Spleen (tissue), 11 donors: ENCODE results near the gene PRRG2. TPM values are rescaled to one million over a fixed set of nuclear protein-coding genes. Genes with fewer than 3 reads are reported as not detected.

Experiments
- DNase-seq: peaks from one replicate; pipeline ENCODE4 v3.0.0-alpha.2; 2020
- H3K27ac ChIP-seq, 8 donors: fragments of 200-600 bp; sonication (generic) in 7 of 8; 1 replicate in 4 of 8; 2 replicates in 4 of 8; pipeline versions ENCODE4 v1.5.0 to v1.8.0; 2016 to 2021; ENCODE audit warnings: inconsistent platforms in 4 of 8, mild to moderate bottlenecking in 4 of 8, moderate library complexity in 1 of 8
- H3K27me3 ChIP-seq, 7 donors: fragments of 200-600 bp; sonication (generic) in 6 of 7; replicated peaks in 1 of 7; 1 replicate in 4 of 7; 2 replicates in 3 of 7; pipeline versions ENCODE4 v1.5.0 to v1.8.0; 2016 to 2021; ENCODE audit warnings: inconsistent platforms in 3 of 7, mild to moderate bottlenecking in 1 of 7
- H3K36me3 ChIP-seq, 6 donors: fragments of 200-600 bp; sonication (generic) in 5 of 6; 1 replicate in 4 of 6; 2 replicates in 2 of 6; pipeline versions ENCODE4 v1.5.0 to v1.8.0; 2016 to 2021; ENCODE audit warnings: inconsistent platforms in 2 of 6
- H3K4me1 ChIP-seq, 6 donors: fragments of 200-600 bp; sonication (generic) in 5 of 6; 1 replicate in 3 of 6; 2 replicates in 3 of 6; pipeline versions ENCODE4 v1.5.0 to v1.8.0; 2016 to 2021; ENCODE audit warnings: inconsistent platforms in 3 of 6
- H3K4me3 ChIP-seq, 8 donors: fragments of 200-600 bp; sonication (generic) in 7 of 8; 1 replicate in 4 of 8; 2 replicates in 4 of 8; pipeline versions ENCODE4 v1.5.0 to v1.8.0; 2016 to 2021; ENCODE audit warnings: inconsistent platforms in 4 of 8, mild to moderate bottlenecking in 4 of 8, moderate library complexity in 2 of 8
- H3K9me3 ChIP-seq, 8 donors: fragments of 200-600 bp; sonication (generic) in 7 of 8; 1 replicate in 4 of 8; 2 replicates in 4 of 8; pipeline versions ENCODE4 v1.5.0 to v1.8.0; 2016 to 2021; ENCODE audit warnings: inconsistent platforms in 4 of 8
- POLR2A ChIP-seq, 3 donors: fragments of 450-650 bp; IDR thresholded peaks; one replicate each; pipeline ENCODE4 v1.5.1; 2017; ENCODE audit warnings: antibody characterized with exemption in 3 of 3, mild to moderate bottlenecking in 1 of 3
- POLR2AphosphoS5 ChIP-seq, 3 donors: sonication (generic); formaldehyde crosslinking; IDR thresholded peaks; one replicate each; pipeline ENCODE4 v1.5.1; 2017; ENCODE audit warnings: antibody characterized with exemption in 3 of 3
- WGBS, 5 donors: extraction: QIAGEN DNeasy Blood & Tissue Kit in 3 of 5; methylation state at CpG; one replicate each; pipeline versions ENCODE4 v1.1.5 to v1.1.7; 2013 to 2018; 5-methylcytosine and 5-hydroxymethylcytosine counted together
- intact Hi-C: fragments of 100-400 bp; cut with DNase I; formaldehyde crosslinking; loops from one replicate; pipeline ENCODE4 v1.15.0; 2023; ENCODE audit warnings: low total_unique reads
- polyA plus RNA-seq, 3 donors: library from polyadenylated mRNA; stranded (reverse); fragments of 200-250 nt; gene quantifications; one replicate each; pipeline ENCODE4 v1.2.1, GENCODE V29; 2013
- total RNA-seq, 7 donors: library from RNA; depleted of rRNA in 3 of 7; stranded (reverse); fragments of >200 nt in 3 of 7; fragmentation: NEBNext Ultra II Directional in 4 of 7; extraction: Animal tissue kit (Norgen Biotek cat#: 25700) in 4 of 7; gene quantifications; one replicate each; pipeline versions ENCODE4 v1.1.0 to v1.2.1, GENCODE V29; 2016 to 2021
- TF ChIP-seq, protein P1 (sequence below), 11 experiments: fragments of 200-600 bp in 7 of 11; fragments of 450-650 bp in 4 of 11; sonication (generic) in 4 of 11; IDR thresholded peaks in 8 of 11; conservative IDR thresholded peaks in 3 of 11; 1 replicate in 7 of 11; 2 replicates in 4 of 11; pipeline versions ENCODE4 v1.4.0 to v1.8.0; 2016 to 2021; ENCODE audit warnings: antibody characterized with exemption in 11 of 11, inconsistent platforms in 4 of 11, mild to moderate bottlenecking in 1 of 11
- donor health status: healthy with polysubstance abuse.
- donor health status: DM: no; HTN: no; CAD: no; lungs with moderate emphysema.
- donor health status: DM: no; HTN: no; CAD: no.
- donor health status: Bipolar disorder and iron deficiency.
- donor health status: healthy.
- donor health status: DM: no; HTN: no; CAD: no.
- donor health status: DM: yes; HTN: yes; CAD: no.

The PRRG2 gene
- total and polyA plus RNA-seq, 10 donors = 0.37 to 7.9 (median 1.3) TPM

DNA sequence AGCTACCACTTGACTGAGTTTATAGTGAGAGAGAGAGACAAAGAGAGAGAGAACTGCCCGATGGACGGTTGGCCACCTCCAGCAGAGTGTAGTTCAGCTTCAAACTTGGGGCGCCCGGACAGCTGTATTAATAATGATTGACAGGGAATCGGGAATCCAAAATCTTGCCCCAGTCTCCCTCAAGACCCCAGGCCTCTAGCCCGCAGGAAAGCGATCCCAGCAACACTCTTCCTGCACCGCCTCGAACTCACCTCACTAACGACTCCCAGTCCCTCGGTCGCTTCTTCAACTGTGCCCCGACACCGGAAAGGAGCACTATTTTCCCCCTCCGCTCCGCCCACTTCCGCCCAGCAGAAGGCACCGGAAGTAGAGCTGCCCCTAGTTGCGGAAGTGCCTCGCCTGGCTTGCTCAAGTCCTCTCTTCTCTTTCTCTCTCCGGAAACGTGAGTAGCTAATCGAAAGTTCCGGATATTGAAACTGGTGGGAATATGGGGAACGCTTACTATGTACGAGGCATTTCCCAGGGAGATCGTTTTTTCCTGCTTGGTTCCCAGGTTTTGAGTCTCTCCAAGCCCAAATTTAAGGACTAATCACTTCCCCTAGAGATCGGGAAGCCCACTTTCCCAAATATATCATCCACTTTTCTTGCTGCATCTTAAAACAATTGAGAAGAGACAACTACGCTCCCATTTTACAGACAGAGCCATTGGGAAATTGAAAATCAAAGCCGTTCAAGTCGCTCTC is 681 bp upstream of the PRRG2 start, which contains the start of gene NOSIP:
Gene NOSIP, minus strand, starts transcription at position 293 of the 743 bp plus-strand sequence. CDS start 19,865 bp downstream, outside the sequence.
- intact Hi-C loops = no loop called here
- Histone ChIP-seq H3K36me3 (peaks cover 0 to 31% (median 11%) of the 10 kb centered on the region in 6 donors), H3K4me1 (peaks cover 4 to 58% (median 39%) of the 10 kb centered on the region in 6 donors), H3K4me3 (peak within 1 kb of the TSS; percentile 46 to 80 (median 59)), H3K27me3 (no peaks in the 10 kb centered on the region), H3K27ac (peak within 1 kb of the TSS; percentile 55 to 89 (median 84)), H3K9me3 (no peaks in the 10 kb centered on the region)
- DNase-seq = peak; percentile 96
- 2 to 3% (median 3%) methylated on average over 31 of the region's 31 CpGs for WGBS, 5 donors
- TF ChIP-seq POLR2A (IDR thresholded peaks at IDR 0.05) (peak; percentile 48 to 85 (median 56)), POLR2AphosphoS5 (IDR thresholded peaks at IDR 0.05) (peak; percentile 88 to 99 (median 97))
- TF ChIP-seq, protein P1, sequence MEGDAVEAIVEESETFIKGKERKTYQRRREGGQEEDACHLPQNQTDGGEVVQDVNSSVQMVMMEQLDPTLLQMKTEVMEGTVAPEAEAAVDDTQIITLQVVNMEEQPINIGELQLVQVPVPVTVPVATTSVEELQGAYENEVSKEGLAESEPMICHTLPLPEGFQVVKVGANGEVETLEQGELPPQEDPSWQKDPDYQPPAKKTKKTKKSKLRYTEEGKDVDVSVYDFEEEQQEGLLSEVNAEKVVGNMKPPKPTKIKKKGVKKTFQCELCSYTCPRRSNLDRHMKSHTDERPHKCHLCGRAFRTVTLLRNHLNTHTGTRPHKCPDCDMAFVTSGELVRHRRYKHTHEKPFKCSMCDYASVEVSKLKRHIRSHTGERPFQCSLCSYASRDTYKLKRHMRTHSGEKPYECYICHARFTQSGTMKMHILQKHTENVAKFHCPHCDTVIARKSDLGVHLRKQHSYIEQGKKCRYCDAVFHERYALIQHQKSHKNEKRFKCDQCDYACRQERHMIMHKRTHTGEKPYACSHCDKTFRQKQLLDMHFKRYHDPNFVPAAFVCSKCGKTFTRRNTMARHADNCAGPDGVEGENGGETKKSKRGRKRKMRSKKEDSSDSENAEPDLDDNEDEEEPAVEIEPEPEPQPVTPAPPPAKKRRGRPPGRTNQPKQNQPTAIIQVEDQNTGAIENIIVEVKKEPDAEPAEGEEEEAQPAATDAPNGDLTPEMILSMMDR (IDR thresholded peaks at IDR 0.05 in 8 of 11, conservative IDR thresholded peaks at IDR 0.05 in 3 of 11) = peak in 6 of 11 experiments; percentile 16 to 44 (median 28)

DNA sequence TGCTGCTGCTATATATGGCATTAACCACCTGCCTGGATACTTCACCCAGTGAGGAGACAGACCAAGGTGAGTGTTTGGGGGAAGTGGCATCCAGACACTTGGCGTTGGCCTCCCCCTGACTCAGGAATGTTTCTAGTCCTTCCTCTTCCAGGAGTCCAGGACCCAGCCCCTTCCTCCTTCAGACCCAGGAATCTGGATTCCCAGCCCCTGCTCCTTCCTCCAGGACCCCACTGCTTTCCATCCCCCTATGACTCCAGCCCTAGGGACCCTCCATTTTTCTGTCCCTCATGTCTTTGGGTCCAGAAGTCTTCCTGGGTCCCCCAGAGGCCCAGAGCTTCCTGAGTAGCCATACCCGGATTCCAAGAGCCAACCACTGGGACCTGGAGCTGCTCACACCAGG is 2.1 kb downstream of the PRRG2 start:
- TF ChIP-seq, protein P1 (IDR thresholded peaks at IDR 0.05 in 8 of 11, conservative IDR thresholded peaks at IDR 0.05 in 3 of 11) = no peak
- TF ChIP-seq POLR2A (IDR thresholded peaks at IDR 0.05) (no peak), POLR2AphosphoS5 (IDR thresholded peaks at IDR 0.05) (no peak)
- DNase-seq = no peak
- Histone ChIP-seq H3K36me3 (peaks cover 0 to 5% (median 0%) of the 10 kb centered on the region in 6 donors), H3K4me1 (peaks cover 4 to 32% (median 28%) of the 10 kb centered on the region in 6 donors), H3K27me3 (no peaks in the 10 kb centered on the region), H3K9me3 (no peaks in the 10 kb centered on the region), H3K27ac (no peak overlapping the region), H3K4me3 (no peak overlapping the region)
- 50 to 72% (median 65%) methylated on average over 2 of the region's 2 CpGs for WGBS, 5 donors
- intact Hi-C loops = no loop called here

DNA sequence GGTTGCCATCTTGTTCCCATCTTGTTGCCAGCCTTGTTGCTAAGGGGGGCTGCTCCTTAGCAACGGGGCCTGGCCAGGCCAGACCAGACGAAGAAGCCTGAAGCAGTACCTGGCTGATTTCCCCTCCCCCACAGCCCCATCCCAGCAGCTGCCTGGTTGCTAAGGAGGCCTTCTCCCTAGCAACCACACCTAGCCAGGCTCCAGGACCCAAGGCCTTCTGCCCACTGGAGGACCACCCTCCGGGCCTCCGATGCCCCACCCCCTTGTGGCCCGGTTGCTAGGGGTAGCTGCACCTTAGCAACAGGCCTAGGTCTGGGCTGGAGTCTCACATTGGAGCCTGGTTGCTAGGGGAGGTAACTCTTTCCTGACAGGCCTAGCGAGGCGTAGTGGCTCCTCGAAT is 3.9 kb downstream of the PRRG2 start:
- Histone ChIP-seq H3K9me3 (no peaks in the 10 kb centered on the region), H3K27ac (no peak overlapping the region), H3K4me1 (peaks cover 0 to 24% (median 17%) of the 10 kb centered on the region in 6 donors), H3K36me3 (no peaks in the 10 kb centered on the region), H3K4me3 (no peak overlapping the region), H3K27me3 (no peaks in the 10 kb centered on the region)
- 63 to 87% (median 77%) methylated on average over 3 to 8 of the region's 8 CpGs for WGBS, 5 donors
- TF ChIP-seq POLR2AphosphoS5 (IDR thresholded peaks at IDR 0.05) = no peak
- TF ChIP-seq POLR2A (IDR thresholded peaks at IDR 0.05) = no peak
- TF ChIP-seq, protein P1 (IDR thresholded peaks at IDR 0.05 in 8 of 11, conservative IDR thresholded peaks at IDR 0.05 in 3 of 11) = no peak
- intact Hi-C loops = no loop called here
- DNase-seq = no peak

DNA sequence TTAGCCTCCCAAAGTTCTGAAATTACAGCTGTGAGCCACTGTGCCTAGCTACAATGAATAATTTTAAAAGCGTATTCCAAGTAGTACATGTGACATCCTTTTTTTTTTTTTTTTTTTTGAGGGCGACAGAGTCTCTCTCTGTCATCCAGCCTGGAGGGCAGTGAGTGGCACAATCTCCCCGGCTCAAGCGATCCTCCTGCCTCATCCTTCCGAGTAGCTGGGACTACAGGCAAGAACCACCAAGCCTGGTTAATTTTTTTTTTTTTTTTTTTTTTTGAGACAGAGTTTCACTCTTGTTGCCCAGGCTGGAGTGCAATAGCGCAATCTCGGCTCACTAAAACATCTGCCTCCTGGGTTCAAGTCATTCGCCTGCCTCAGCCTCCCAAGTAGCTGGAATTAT is 6.1 kb downstream of the PRRG2 start:
- H3K36me3 ChIP-seq = no peaks in the 10 kb centered on the region
- H3K27me3 ChIP-seq = no peaks in the 10 kb centered on the region
- no peaks in the 10 kb centered on the region for H3K9me3 ChIP-seq
- 82 to 93% (median 89%) methylated on average over 8 of the region's 8 CpGs for WGBS, 5 donors
- peaks cover 0 to 26% (median 11%) of the 10 kb centered on the region in 6 donors for H3K4me1 ChIP-seq
- no peak overlapping the region for H3K4me3 ChIP-seq
- no peak for DNase-seq
- no peak for TF ChIP-seq POLR2A (IDR thresholded peaks at IDR 0.05)
- no peak for TF ChIP-seq POLR2AphosphoS5 (IDR thresholded peaks at IDR 0.05)
- TF ChIP-seq, protein P1 (IDR thresholded peaks at IDR 0.05 in 8 of 11, conservative IDR thresholded peaks at IDR 0.05 in 3 of 11) = no peak
- intact Hi-C loops = no loop called here
- H3K27ac ChIP-seq = no peak overlapping the region
